GM19240 (cell line): ENCODE data around the gene OR14C36.
"Not testable (repeated sequence)": the region's sequence is repeated elsewhere in the genome, so short reads cannot be mapped to it uniquely, and the experiment has no call there.

Source experiments
- DNase-seq: peaks from one replicate; pipeline ENCODE4 v3.0.0; 2011; ENCODE audit warnings: low spot score; ENCODE audit not compliant: insufficient read length

OR14C36 gene

GRCh38 chr1:248348475-248348874 is at the start of gene OR14C36:
Gene OR14C36, plus strand, starts transcription at chr1:248348775. Its CDS starts 0 bp downstream, at chr1:248348775.
- DNase-seq = no peak

- no peak for DNase-seq
Measured at GRCh38 chr1:248303324-248303723, 45.3 kb upstream of the OR14C36 start, which contains the start of gene OR2T12. Gene OR2T12, minus strand, starts transcription at chr1:248303424. Its CDS starts 7,846 bp downstream, at chr1:248295578.

GRCh38 chr1:248305672-248306071 is 42.9 kb upstream of the OR14C36 start:
- not testable (repeated sequence) for DNase-seq

GRCh38 chr1:248306103-248306502 is 42.5 kb upstream of the OR14C36 start:
- DNase-seq = no peak

- not testable (repeated sequence) for DNase-seq
Measured at GRCh38 chr1:248306740-248307139, 41.8 kb upstream of the OR14C36 start.

GRCh38 chr1:248316796-248317195 is 31.8 kb upstream of the OR14C36 start:
- DNase-seq = no peak

GRCh38 chr1:248324468-248324867 is 24.1 kb upstream of the OR14C36 start, which contains the start of gene OR2M7:
Gene OR2M7, minus strand, starts transcription at chr1:248324568. Its CDS starts 0 bp downstream, at chr1:248324568.
- no peak for DNase-seq

GRCh38 chr1:248343451-248343850 is 5.1 kb upstream of the OR14C36 start:
- no peak for DNase-seq

GRCh38 chr1:248359415-248359814 is 10.8 kb downstream of the OR14C36 start:
- DNase-seq = no peak

- DNase-seq = no peak
Measured at GRCh38 chr1:248361121-248361715, 12.6 kb downstream of the OR14C36 start, which contains the start of gene OR2T4. Gene OR2T4, plus strand, starts transcription at chr1:248361665. Its CDS starts 0 bp downstream, at chr1:248361665.

- no peak for DNase-seq
Measured at GRCh38 chr1:248366609-248367008, 18.0 kb downstream of the OR14C36 start.

- no peak for DNase-seq
Measured at GRCh38 chr1:248372394-248372793, 23.8 kb downstream of the OR14C36 start.

GRCh38 chr1:248373761-248374160 is 25.2 kb downstream of the OR14C36 start:
- no peak for DNase-seq

- DNase-seq = no peak
Measured at GRCh38 chr1:248375446-248375845, 26.9 kb downstream of the OR14C36 start, which contains the start of gene OR2T6. Gene OR2T6, plus strand, starts transcription at chr1:248375746. Its CDS starts 11,863 bp downstream, at chr1:248387609.

- DNase-seq = no peak
Measured at GRCh38 chr1:248376916-248377315, 28.3 kb downstream of the OR14C36 start.

- no peak for DNase-seq
Measured at GRCh38 chr1:248380854-248381253, 32.3 kb downstream of the OR14C36 start.

- no peak for DNase-seq
Measured at GRCh38 chr1:248388426-248388825, 39.9 kb downstream of the OR14C36 start.

- no peak for DNase-seq
Measured at GRCh38 chr1:248393050-248393449, 44.5 kb downstream of the OR14C36 start.
